GM12873 (cell line): ENCODE results near the gene GEN1.

Source experiments
- TF ChIP-seq, protein P1 (sequence below): IDR thresholded peaks from 2 replicates; pipeline ENCODE4 v1.5.1; 2012; ENCODE audit warnings: low read depth, mild to moderate bottlenecking, moderate library complexity, low read length, control low read depth; ENCODE audit not compliant: insufficient read depth; ENCODE audit errors: missing control alignments

GEN1 gene

DNA sequence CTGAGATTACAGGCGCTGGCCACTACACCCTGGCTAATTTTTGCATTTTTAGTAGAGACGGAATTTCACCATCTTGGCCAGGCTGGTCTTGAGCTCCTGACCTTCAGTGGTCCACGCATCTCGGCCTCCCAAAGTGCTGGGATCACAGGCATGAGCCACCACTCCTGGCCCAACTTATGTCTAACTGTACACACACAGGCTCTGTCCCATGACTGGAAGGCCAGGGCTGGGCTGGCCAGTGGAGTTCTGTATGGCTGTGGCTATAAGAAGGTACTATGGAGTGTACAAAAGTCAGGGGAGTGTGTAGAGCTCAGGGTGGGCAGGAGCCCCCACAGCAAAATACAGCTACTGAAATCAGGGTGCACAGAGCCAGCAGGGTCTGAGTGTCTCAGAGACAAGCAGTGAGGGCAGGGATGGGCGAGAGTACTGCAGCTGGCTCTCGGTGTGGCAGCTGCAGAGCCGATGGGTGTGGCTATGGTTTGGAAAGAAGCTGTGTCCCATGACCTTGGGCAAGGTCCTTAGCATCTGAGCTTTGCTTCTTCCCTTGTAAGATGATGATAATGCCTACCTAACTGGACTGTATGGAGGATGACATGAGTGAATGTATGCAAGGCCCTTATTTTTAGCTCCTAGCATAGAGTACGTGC is 51.9 kb downstream of the GEN1 start:
- TF ChIP-seq, protein P1, sequence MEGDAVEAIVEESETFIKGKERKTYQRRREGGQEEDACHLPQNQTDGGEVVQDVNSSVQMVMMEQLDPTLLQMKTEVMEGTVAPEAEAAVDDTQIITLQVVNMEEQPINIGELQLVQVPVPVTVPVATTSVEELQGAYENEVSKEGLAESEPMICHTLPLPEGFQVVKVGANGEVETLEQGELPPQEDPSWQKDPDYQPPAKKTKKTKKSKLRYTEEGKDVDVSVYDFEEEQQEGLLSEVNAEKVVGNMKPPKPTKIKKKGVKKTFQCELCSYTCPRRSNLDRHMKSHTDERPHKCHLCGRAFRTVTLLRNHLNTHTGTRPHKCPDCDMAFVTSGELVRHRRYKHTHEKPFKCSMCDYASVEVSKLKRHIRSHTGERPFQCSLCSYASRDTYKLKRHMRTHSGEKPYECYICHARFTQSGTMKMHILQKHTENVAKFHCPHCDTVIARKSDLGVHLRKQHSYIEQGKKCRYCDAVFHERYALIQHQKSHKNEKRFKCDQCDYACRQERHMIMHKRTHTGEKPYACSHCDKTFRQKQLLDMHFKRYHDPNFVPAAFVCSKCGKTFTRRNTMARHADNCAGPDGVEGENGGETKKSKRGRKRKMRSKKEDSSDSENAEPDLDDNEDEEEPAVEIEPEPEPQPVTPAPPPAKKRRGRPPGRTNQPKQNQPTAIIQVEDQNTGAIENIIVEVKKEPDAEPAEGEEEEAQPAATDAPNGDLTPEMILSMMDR: no peak

DNA sequence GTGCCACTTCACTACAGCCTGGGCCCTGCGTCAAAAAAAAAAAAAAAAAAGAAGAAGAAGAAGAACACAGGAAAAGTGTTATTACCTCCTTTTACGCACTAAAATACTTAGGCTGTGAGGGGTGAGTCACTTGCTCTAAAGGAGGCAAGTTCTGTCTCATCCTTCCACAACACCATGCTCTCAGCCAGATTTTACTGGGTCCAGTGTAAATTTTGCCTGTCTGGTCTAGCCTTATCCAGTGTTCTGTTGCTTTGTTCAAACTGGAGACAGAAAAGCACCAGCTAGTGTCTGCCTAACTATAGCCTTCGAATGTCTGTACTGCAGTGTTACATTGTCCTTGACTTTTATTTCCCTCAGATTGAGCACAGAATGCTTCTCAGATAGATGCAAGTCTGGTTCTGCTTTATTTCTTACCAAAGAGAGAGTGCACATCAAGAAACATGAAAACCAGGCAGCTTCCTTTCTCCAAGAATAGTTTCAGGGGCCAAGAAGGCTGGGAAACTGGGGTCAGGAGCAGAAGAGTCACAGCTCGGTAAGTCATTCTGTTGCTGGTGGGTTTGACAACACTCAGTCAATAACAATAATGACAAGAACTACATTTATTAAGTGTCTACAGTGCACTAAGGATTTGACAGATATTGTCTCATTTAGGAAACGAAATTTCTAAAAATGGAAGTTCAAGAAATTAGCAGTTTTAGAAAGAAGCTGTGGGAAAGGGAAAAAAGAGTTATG is 59.2 kb downstream of the GEN1 start:
- TF ChIP-seq, protein P1: no peak

DNA sequence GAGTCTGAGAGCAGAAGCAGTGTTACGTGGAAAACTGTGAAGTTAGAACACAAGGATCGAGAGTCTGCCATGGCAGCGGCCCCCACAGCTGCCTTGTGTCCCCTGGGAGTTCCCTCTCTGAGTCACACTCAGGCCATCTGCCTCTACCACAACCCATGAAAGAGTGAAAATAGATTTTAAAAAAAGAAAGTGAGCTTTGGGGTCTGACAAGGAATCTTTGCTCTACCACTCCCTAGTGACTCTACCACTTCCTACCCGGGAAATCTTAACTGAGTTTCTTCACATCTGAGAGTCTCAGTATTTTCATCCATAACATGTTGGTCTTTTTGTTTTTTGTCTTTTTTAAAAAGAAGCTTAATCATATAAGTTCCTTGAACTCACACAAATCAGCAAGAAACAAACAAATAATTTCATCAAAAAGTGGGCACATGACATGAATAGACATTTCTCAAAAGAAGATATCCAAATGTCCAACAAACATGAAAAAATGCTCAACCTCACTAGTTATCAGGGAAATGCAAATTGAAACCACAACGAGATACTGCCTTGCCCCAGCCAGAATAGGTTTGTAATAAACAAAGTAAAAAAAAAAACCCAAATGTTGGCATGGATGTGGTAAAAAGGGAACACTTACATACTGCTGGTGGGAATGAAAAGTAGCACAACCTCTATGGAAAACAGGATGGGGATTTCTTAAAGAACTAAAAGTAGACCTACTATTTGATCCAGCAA is 60.0 kb downstream of the GEN1 start:
- TF ChIP-seq, protein P1: no peak

DNA sequence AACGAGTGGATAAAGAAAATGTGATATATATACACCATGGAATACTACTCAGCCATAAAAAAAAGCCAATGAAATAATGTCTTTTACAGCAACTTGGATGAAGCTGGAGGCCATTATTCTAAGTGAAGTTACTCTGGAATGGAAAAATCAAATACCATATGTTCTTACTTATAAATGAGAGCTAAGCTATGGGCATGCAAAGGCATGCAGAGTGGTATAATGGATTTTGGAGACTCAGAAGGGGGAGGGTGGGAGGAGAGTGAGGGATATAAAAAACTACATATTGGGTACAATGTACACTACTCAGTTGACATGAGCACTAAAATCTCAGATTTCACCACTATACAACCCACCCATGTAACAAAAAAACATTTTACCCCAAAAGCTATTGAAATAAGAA is 60.7 kb downstream of the GEN1 start:
- TF ChIP-seq, protein P1: no peak

DNA sequence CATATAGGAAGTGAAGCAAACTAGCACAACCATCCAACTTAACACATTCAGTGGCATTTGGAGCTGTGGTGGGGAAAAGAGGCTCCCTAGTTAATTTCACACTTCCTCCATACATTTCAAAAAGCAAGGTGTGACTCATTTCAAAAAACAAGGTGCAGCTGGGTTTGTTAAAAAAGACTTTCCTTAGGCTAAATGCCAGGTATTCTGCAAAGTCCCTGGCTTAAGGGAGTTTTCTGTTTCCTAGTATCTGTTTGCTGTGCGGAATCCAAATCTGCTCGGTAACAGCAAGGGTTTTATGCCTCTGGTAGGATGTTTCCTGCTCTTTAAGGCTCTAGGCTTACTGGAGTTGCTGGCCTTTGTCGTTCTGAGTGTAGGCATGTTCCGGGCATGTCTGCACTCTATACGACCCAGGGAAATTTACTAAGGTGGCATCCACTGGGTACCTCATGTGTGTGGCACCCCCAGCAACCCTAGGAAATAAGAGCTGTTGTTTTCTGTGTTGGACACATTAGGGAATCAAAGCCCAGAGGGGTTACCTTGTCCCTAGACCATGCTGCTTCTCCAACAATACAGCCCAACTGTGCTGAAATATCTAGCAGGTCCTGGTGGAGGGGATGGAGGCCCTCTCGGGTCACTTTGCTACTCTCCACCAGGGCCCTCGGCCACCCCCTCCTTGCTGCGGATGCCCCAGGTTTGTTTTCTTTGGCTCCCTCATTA is 61.7 kb downstream of the GEN1 start:
- TF ChIP-seq, protein P1: no peak

DNA sequence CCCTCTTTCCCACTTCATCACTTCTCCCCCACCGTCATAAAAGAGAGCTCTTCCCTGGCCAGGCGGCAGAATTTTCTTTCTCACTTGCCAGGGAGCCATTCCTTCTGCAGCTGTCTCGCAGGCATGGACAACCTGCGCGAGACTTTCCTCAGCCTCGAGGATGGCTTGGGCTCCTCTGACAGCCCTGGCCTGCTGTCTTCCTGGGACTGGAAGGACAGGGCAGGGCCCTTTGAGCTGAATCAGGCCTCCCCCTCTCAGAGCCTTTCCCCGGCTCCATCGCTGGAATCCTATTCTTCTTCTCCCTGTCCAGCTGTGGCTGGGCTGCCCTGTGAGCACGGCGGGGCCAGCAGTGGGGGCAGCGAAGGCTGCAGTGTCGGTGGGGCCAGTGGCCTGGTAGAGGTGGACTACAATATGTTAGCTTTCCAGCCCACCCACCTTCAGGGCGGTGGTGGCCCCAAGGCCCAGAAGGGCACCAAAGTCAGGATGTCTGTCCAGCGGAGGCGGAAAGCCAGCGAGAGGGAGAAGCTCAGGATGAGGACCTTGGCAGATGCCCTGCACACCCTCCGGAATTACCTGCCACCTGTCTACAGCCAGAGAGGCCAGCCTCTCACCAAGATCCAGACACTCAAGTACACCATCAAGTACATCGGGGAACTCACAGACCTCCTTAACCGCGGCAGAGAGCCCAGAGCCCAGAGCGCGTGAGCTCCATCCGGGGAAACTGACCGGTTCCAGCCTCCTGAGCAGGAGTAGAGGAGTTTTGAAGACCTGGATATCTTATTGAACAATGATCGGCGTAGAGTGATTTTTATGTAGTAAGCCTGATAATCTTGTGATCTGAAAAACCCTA is 62.7 kb downstream of the GEN1 start, which contains the start of gene MSGN1:
Gene MSGN1, plus strand, starts transcription at position 65 of the 850 bp plus-strand sequence. Its CDS starts 59 bp downstream, at position 124.
- TF ChIP-seq, protein P1: no peak
